Smooth muscle cell (in vitro differentiated cells): ENCODE measurements around the gene TRAK1. TPM values are rescaled to one million over a fixed set of nuclear protein-coding genes. Genes with fewer than 3 reads are reported as not detected.

Source experiments
- DNase-seq: peaks from one replicate; lab custom pipeline; 2025; ENCODE audit not compliant: unreplicated experiment; lab: John Stamatoyannopoulos, UW
- H2AFZ ChIP-seq: fragments of 200-600 bp; sonication (generic); 2 replicates; pipeline ENCODE4 v1.6.0; 2016; ENCODE audit warnings: antibody characterized with exemption, low read depth, mild to moderate bottlenecking
- H3F3A ChIP-seq: fragments of 200-600 bp; sonication (generic); 2 replicates; pipeline ENCODE4 v1.6.0; 2017; ENCODE audit warnings: antibody characterized with exemption, low read depth
- H3K27ac ChIP-seq: fragments of 200-600 bp; sonication (generic); 2 replicates; pipeline ENCODE4 v1.5.1; 2016; ENCODE audit warnings: low read depth, mild to moderate bottlenecking
- H3K27me3 ChIP-seq: fragments of 200-600 bp; sonication (generic); 2 replicates; pipeline ENCODE4 v1.6.1; 2016; ENCODE audit warnings: low read depth, mild to moderate bottlenecking
- H3K36me3 ChIP-seq: fragments of 200-600 bp; sonication (generic); 2 replicates; pipeline ENCODE4 v1.5.1; 2016; ENCODE audit warnings: low read depth
- H3K4me1 ChIP-seq: fragments of 200-600 bp; sonication (generic); 2 replicates; pipeline ENCODE4 v1.5.1; 2016; ENCODE audit warnings: low read depth
- H3K4me2 ChIP-seq: fragments of 200-600 bp; sonication (generic); 2 replicates; pipeline ENCODE4 v1.6.0; 2016; ENCODE audit warnings: mild to moderate bottlenecking
- H3K4me3 ChIP-seq: fragments of 200-600 bp; sonication (generic); 2 replicates; pipeline ENCODE4 v1.5.1; 2016; ENCODE audit warnings: mild to moderate bottlenecking
- H3K79me2 ChIP-seq: fragments of 200-600 bp; sonication (generic); 2 replicates; pipeline ENCODE4 v1.6.0; 2016; ENCODE audit warnings: low read depth, mild to moderate bottlenecking
- H3K9ac ChIP-seq: fragments of 200-600 bp; sonication (generic); 2 replicates; pipeline ENCODE4 v1.6.0; 2016; ENCODE audit warnings: low read depth
- H3K9me3 ChIP-seq: fragments of 200-600 bp; sonication (generic); replicated peaks from 2 replicates; pipeline ENCODE4 v1.5.1; 2016; ENCODE audit warnings: low read depth
- H4K20me1 ChIP-seq: fragments of 200-600 bp; sonication (generic); 2 replicates; pipeline ENCODE4 v1.6.0; 2016; ENCODE audit warnings: low read depth
- WGBS: methylation state at CpG from one replicate; pipeline ENCODE4 v1.1.7; 2016; ENCODE audit warnings: low lambda C conversion rate; 5-methylcytosine and 5-hydroxymethylcytosine counted together
- polyA plus RNA-seq: library from polyadenylated mRNA; unstranded; fragments of >200 nt; fragmentation: Nextera tagmentation; extraction: Ambion mirVana; gene quantifications from 2 replicates; pipeline ENCODE4 v1.2.1, GENCODE V29; 2016
- total RNA-seq: library from RNA; depleted of rRNA; stranded (reverse); fragments of >200 nt; gene quantifications from 2 replicates; pipeline ENCODE4 v1.2.3, GENCODE V29; 2014
- TF ChIP-seq, protein P1 (sequence below): fragments of 200-600 bp; sonication (generic); IDR thresholded peaks from 2 replicates; pipeline ENCODE4 v1.5.1; 2017; ENCODE audit warnings: borderline replicate concordance, mild to moderate bottlenecking, antibody characterized with exemption; ENCODE audit not compliant: insufficient read depth, poor library complexity, severe bottlenecking

TRAK1 gene
- total and polyA plus RNA-seq, 2 experiments from 2014 or later: 8.7 to 16.3 TPM

DNA sequence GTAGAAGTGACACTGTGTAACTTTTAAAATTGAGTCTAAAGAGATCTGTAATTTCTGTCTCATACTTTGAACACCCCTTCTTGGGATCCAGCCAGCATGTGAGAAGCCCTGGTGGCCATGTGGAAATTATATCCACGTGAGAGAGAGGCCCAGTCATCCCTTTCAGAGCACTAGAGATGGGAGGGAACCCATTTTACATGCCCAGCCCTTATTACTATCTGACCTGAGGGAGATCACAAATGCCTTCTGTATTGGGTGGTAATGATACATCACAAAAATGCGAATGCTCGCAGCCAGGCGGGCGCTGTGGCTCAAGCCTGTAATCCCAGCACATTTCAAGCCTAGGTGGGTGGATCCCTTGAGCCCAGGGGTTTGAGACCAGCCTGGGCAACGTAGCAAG is 27.3 kb upstream of the TRAK1 start:
- no peaks in the 10 kb centered on the region for H3K9me3 ChIP-seq
- TF ChIP-seq, protein P1, sequence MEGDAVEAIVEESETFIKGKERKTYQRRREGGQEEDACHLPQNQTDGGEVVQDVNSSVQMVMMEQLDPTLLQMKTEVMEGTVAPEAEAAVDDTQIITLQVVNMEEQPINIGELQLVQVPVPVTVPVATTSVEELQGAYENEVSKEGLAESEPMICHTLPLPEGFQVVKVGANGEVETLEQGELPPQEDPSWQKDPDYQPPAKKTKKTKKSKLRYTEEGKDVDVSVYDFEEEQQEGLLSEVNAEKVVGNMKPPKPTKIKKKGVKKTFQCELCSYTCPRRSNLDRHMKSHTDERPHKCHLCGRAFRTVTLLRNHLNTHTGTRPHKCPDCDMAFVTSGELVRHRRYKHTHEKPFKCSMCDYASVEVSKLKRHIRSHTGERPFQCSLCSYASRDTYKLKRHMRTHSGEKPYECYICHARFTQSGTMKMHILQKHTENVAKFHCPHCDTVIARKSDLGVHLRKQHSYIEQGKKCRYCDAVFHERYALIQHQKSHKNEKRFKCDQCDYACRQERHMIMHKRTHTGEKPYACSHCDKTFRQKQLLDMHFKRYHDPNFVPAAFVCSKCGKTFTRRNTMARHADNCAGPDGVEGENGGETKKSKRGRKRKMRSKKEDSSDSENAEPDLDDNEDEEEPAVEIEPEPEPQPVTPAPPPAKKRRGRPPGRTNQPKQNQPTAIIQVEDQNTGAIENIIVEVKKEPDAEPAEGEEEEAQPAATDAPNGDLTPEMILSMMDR: no peak
- H3K4me1 ChIP-seq: peaks cover 13% of the 10 kb centered on the region
- no peak overlapping the region for H3K4me3 ChIP-seq
- H3K4me2 ChIP-seq: no peak overlapping the region
- peak overlapping the region; percentile 38 for H3K9ac ChIP-seq
- no peaks in the 10 kb centered on the region for H4K20me1 ChIP-seq
- DNase-seq: no peak
- H2AFZ ChIP-seq: no peak overlapping the region
- no peaks in the 10 kb centered on the region for H3K36me3 ChIP-seq
- no peaks in the 10 kb centered on the region for H3K27me3 ChIP-seq
- peaks cover 34% of the 10 kb centered on the region for H3K79me2 ChIP-seq
- H3F3A ChIP-seq: peaks cover 28% of the 10 kb centered on the region
- peak overlapping the region; percentile 74 for H3K27ac ChIP-seq
- 41% methylated on average over 6 of the region's 6 CpGs for WGBS

- H3K36me3 ChIP-seq: no peaks in the 10 kb centered on the region
- H3F3A ChIP-seq: peaks cover 46% of the 10 kb centered on the region
- WGBS: 43% methylated on average over 7 of the region's 7 CpGs
- no peaks in the 10 kb centered on the region for H3K9me3 ChIP-seq
- H2AFZ ChIP-seq: no peak overlapping the region
- H3K4me3 ChIP-seq: peak overlapping the region; percentile 21
- no peaks in the 10 kb centered on the region for H3K27me3 ChIP-seq
- H3K4me2 ChIP-seq: peak overlapping the region; percentile 76
- peak overlapping the region; percentile 99 for H3K27ac ChIP-seq
- TF ChIP-seq, protein P1: no peak
- no peak for DNase-seq
- peaks cover 39% of the 10 kb centered on the region for H3K79me2 ChIP-seq
- no peaks in the 10 kb centered on the region for H4K20me1 ChIP-seq
- H3K4me1 ChIP-seq: peaks cover 16% of the 10 kb centered on the region
- peak overlapping the region; percentile 94 for H3K9ac ChIP-seq
Measured at GRCh38 chr3:42066516-42067181, 24.5 kb upstream of the TRAK1 start.

DNA sequence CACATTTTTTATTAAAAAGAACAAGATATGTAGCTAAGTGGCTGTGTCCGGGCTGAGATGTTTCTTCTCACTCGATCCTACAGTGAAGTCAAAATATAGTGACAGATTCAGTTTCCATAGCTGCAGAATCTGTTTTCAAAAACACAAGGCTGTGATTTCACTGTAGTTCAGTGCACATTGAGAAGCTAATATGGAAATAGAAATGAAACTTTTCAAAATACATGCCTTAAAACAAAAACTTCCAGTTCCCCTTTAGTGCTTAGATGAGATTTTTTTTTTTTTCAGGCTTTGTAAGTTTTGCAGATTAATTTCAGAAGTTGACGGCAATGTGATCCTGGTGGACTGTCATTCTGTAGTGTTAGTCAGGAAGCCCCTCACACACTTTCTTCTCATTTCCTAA is 23.8 kb upstream of the TRAK1 start:
- DNase-seq: no peak
- Histone ChIP-seq H4K20me1 (no peaks in the 10 kb centered on the region), H3K27ac (peak overlapping the region; percentile 99), H3K9me3 (no peaks in the 10 kb centered on the region), H3K79me2 (peaks cover 39% of the 10 kb centered on the region), H3K4me3 (peak overlapping the region; percentile 21), H3K4me2 (peak overlapping the region; percentile 76), H3K27me3 (no peaks in the 10 kb centered on the region), H3F3A (peaks cover 47% of the 10 kb centered on the region), H3K36me3 (no peaks in the 10 kb centered on the region), H3K4me1 (peaks cover 23% of the 10 kb centered on the region), H3K9ac (peak overlapping the region; percentile 94), H2AFZ (no peak overlapping the region)
- TF ChIP-seq, protein P1: no peak
- 28% methylated on average over 3 of the region's 3 CpGs for WGBS
